ENCODE data around the gene JUN. TPM values are rescaled to one million over a fixed set of nuclear protein-coding genes. Genes with fewer than 3 reads are reported as not detected.

The JUN gene
- total and polyA plus RNA-seq, 4 donors, result 15.0 to 29.8 (median 17.5) TPM

GRCh38 chr1:58823481-58824010, 39.7 kb upstream of the JUN start:
- TF ChIP-seq RAD21 (IDR thresholded peaks at IDR 0.05) (no peak), NR2F2 (IDR thresholded peaks at IDR 0.05) (no peak), MAX (IDR thresholded peaks at IDR 0.05) (no peak), HNF4A (conservative IDR thresholded peaks at IDR 0.05) (no peak), YY1 (IDR thresholded peaks at IDR 0.05) (no peak), TAF1 (conservative IDR thresholded peaks at IDR 0.05) (no peak), CTCF (IDR thresholded peaks at IDR 0.05; ENCODE audit: low read depth, low read length, missing input control) (no peak), JUND (IDR thresholded peaks at IDR 0.05) (no peak), REST (IDR thresholded peaks at IDR 0.05) (no peak), ATF3 (IDR thresholded peaks at IDR 0.05) (no peak), ZBTB33 (IDR thresholded peaks at IDR 0.05) (no peak), EGR1 (IDR thresholded peaks at IDR 0.05; ENCODE audit: low read depth in 2 of 2) (no peak), HNF4G (IDR thresholded peaks at IDR 0.05) (no peak), FOXA2 (IDR thresholded peaks at IDR 0.05) (no peak), FOXA1 (IDR thresholded peaks at IDR 0.05) (no peak), GABPA (IDR thresholded peaks at IDR 0.05 in 1 of 2, conservative IDR thresholded peaks at IDR 0.05 in 1 of 2) (no peak), SP1 (IDR thresholded peaks at IDR 0.05) (no peak), RXRA (IDR thresholded peaks at IDR 0.05) (no peak)
- no peak overlapping the region for H3K9ac ChIP-seq (ENCODE audit: low read depth in 1 of 2, low read length in 2 of 2)
- H3K27me3 ChIP-seq (ENCODE audit: control insufficient read depth in 4 of 4, insufficient read depth in 4 of 4, low read length in 3 of 4), result no peaks in the 10 kb centered on the region
- WGBS, result 83% methylated on average over 4 of the region's 4 CpGs
- H3K4me3 ChIP-seq (ENCODE audit: low read depth in 1 of 3, low read length in 3 of 3), result no peak overlapping the region
- H3K9me3 ChIP-seq (ENCODE audit: control insufficient read depth in 4 of 4, low read length in 3 of 4), result peaks cover 0 to 5% (median 3%) of the 10 kb centered on the region in 4 donors
- H3K4me1 ChIP-seq (ENCODE audit: control insufficient read depth in 4 of 4, insufficient read depth in 4 of 4, low read length in 3 of 4), result no peaks in the 10 kb centered on the region
- no peak for DNase-seq (ENCODE audit: low spot score)
- H3K27ac ChIP-seq (ENCODE audit: low read depth in 1 of 2, low read length in 2 of 2), result no peak overlapping the region
- H3K36me3 ChIP-seq (ENCODE audit: control insufficient read depth in 4 of 4, insufficient read depth in 3 of 4, low read depth in 1 of 4, low read length in 3 of 4), result no peaks in the 10 kb centered on the region

All from liver (tissue), 9 donors.